GM19395 (cell line): Measurements from ENCODE around the gene CACNA2D2.

ENCODE experiments used
- ATAC-seq: cut with Tn5 transposase; IDR thresholded peaks from one replicate; pipeline ENCODE4 v1.9.1; 2021; ENCODE audit warnings: mild to moderate bottlenecking, moderate library complexity; ENCODE audit not compliant: unreplicated experiment

The CACNA2D2 gene

GRCh38 chr3:50334339-50335075 lies 168.9 kb downstream of the CACNA2D2 start:
- ATAC-seq = no peak

DNA sequence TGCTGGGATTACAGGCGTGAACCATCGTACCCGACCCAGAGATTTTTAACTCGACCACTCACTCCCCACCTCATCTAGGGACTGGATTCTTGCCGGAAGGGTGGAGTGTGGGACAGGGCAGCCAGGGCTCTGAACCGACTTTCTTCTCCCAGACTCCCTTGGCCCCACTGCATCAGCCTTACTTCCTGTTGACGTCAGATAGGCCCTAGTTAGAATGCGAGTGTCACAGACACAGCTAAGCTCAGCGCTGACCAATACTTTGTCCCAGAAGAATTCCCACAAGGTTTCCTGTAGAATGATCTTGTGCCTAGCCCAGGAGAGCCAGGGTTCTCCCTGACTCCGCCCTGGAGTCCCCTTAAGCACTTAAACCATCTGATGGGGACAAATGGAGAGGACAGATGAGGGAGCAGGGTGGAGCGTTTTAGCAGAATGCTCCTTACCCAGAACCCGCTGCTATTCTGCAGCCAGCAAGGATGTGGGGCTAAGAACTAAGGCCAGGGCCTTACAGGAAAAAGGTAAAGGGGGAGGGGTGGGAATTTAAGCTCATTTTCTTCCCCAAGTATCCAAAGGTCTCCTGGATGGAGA lies 169.6 kb downstream of the CACNA2D2 start:
- ATAC-seq = no peak

DNA sequence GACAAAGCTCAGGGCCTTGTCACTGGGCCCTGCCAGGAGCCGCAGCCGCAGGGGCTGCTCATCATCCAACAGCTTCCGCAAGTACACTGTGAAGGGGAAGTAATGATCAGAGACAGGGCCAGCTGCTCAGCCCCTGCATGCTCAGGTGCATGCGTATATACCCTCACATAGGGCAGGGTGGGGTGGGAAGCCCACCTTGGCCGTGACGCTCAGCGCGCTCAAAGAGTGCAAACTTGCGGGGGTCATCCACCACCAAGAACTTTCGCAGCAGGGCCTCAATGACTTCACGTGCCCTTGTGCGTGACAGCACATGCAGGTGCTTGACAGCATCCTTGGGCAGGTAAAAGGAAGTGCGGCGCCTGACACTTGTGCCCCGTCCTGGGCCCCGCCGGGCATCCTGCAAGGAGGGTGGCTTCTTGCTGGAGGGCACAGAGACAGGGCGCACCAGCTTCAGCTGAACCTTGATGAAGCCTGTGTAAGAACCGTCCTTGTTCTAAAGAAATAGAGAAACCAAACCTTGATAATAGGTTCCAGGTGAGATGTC lies 172.0 kb downstream of the CACNA2D2 start:
- no peak for ATAC-seq

GRCh38 chr3:50330330-50330729 lies 173.1 kb downstream of the CACNA2D2 start:
- ATAC-seq = no peak

DNA sequence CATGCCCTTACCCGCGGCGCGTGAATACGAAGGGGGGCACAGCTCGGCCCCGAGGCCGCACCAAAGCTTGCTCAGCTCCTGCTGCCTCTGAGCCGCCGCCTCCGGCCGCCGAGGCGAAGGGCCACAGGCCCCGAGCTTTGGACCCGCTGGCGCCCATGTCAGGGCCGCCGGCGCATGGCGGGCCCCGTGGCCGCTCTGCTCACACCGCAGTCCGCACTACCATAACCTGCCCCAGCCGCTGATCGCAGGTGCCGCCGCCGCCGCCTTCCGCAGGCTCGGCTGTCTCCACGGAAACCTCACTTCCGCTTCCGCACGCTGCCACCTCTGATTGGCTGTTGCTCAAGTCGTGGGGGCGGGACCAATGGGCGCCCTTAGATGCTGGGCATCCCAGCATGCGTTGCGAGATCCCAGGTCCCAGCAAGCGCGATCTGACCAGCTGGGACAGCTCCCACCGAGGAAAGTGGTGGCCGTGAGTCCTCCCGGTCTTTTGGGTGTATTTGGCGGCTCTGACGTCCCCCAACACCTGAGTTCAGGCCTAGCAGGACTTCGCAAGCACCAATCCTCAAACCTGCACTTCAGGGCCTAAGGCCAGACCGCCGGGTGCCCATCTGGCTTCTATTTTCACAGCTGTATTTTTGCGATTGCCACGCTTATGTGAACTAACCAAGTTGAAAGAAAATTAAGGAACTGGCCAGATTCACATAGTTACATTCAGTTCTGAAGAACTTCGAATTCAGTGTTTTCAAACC lies 175.3 kb downstream of the CACNA2D2 start, which contains the start of gene TUSC2:
TUSC2 (minus strand) TSS at position 281 of the 749 bp plus-strand sequence; CDS start at position 157, 124 bp downstream.
- ATAC-seq = peak; percentile 80

- ATAC-seq = no peak
Observed at GRCh38 chr3:50327129-50327528, 176.3 kb downstream of the CACNA2D2 start.

DNA sequence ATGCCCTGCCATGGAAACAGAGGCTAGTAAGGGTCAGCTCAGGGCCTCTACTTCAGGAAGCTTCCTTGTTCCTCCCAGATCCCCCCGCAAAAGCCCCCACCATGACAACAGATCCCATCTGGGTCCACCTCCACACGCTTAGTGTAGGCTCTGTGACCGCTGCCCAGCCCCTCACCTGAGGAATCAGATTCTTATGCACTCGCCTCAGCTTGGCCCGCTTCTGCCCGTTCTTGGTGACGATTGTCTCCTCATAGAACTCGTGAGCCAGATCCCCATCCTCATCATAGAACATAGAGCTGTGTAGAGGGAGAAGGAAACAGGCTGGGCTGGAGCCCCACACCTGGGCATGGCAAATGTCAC lies 177.3 kb downstream of the CACNA2D2 start:
- no peak for ATAC-seq

DNA sequence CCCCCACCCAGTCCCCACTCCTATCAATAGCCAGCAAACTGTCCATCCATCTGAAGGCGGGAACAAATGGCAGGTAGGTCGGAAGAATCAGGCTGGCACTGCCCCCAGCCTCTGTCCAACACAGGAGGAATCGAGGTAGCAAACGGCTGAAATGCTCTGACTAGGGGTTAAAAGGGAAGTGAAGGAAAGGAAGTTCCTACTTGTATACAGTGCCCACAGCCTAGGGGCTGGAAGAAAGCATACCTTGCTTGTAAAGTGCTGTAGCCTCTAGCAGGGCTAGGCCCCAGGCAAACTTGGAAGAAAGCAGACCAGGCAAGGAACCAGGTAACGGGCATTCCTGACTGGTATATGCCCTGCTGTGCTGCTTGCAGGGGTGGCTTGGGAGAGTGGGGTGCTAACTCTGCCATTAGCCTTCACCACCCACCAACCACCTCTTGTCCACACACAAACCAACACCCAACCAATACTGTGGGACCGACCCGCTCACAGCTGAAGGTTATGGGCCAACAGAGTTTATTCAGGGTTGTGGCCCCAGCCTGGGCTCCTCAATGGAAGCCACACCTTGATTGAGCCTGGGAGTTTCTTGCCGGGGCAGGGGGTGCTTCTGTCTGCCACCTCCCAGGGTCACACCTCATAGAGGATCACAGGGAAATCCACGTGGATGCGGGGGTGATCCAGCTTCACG lies 177.8 kb downstream of the CACNA2D2 start:
- no peak for ATAC-seq

DNA sequence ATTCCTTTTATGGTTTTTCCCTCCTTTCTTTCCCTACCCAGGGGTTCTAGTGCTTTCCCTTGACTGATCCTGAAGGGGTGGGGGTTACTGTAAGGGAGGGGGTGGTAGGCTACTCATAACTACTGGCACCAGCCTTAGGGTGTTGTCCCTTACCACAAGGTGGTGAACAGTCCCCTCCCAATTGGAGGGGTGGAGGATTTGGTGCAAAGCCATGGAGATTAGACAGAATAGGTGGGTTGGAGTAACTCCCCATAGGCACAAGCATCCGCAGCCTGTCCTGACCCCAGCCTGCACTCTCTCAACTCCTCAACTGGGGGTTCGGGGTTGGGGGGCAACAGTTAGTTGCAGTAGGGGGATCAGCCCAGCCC lies 178.3 kb downstream of the CACNA2D2 start:
- no peak for ATAC-seq

DNA sequence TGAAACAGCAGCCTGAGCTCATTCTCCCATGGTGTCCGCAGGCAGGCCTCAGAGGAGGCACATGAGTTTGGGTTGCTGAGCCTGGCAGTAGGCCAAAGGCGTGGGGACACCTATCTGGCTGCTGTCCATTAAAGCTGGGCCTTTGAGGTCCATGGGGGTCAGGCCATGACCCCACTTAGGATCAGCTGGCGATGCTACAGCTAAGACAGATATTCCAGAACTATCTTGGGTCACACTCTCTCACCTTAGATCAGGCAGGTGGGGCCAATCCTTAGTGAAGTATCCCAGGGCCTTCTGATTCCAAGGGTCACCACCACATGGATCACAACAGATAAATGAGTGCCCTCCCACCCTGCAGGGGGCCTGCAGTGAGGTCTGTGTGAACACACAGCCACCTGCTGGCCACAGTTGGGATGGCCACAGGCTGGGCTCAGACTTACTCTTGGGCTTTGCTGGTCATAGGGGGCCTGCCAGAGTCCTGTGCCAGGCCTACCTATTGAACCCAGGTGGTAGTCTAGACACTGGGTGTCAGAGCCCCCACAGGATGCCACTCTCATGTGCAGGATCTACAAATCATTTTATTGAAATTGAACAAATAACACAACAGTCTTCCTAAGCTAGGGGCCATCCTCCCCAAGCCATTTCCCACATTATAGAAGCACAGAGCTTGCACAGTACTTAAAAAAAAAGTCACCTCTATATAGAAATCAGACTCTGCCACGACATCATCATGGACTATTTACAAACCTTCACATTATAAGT lies 178.9 kb downstream of the CACNA2D2 start:
- no peak for ATAC-seq

DNA sequence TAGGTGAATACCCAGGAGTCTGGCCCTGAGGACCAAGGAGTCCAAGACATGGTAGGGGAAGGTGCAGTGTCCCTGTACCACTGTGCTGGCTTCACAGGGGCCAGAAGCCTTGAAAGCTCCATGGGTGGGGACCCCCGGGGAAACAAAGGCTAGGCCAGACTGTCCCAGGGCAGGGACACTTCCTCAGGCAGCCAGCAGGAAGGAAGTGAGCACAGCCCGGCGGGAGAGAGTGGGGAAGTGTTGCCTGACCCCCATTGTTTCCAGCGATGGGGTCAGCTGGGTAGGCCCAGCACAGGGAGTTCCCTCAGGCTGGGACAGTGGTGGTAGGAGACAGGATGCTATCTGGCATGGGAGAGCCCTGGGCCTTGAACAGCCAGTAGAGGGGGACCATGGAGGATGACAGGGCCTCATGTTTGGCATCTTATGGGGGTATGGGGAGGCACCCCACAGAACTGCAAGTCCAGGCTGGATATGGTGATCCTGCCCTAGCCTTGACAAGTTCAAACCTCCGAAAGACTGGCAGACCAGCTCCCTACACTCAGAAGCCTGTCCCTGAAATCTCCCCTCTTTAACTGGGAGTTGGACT lies 179.7 kb downstream of the CACNA2D2 start:
- ATAC-seq = no peak

- no peak for ATAC-seq
Observed at GRCh38 chr3:50323092-50323600, 180.3 kb downstream of the CACNA2D2 start.

DNA sequence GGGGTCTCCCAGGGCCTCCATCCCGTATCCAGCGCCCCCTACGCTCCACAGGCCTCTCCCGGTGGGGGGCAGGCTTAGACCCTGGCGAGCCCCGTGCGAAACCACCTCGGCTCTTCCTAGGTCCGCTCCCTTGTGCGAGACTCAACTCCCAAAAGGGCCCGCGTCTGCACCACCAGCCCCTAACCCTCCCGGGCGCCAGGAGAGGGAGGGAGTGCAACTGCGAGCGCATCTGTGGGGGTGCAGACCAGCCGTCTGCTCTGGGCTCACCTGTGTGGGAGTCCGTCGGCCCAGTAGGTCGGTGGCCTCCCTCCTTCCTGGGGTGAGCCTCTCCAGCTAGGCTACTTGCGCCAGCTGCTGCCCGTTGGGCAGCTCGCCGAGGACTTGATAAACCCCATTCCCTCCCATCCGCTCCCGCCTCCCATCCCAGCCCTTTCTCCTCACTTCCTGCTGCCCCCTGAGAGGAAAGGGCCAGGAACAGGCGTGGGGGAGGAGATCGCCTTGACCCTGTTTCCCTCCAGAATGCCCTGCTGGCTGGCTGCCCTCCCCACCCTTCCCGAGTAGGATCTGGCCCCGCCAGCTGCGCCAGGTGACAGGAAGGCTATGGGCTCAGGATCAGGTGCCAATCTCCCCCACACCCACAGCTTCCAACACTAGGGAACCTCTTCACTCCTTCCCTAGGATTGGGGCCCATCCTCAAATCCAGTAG lies 180.9 kb downstream of the CACNA2D2 start, which contains the start of gene HYAL2:
HYAL2 (minus strand) TSS at position 360 of the 706 bp plus-strand sequence. CDS start 2,256 bp downstream, outside the sequence.
- no peak for ATAC-seq

- no peak for ATAC-seq
Observed at GRCh38 chr3:50322115-50322385, 181.4 kb downstream of the CACNA2D2 start.

DNA sequence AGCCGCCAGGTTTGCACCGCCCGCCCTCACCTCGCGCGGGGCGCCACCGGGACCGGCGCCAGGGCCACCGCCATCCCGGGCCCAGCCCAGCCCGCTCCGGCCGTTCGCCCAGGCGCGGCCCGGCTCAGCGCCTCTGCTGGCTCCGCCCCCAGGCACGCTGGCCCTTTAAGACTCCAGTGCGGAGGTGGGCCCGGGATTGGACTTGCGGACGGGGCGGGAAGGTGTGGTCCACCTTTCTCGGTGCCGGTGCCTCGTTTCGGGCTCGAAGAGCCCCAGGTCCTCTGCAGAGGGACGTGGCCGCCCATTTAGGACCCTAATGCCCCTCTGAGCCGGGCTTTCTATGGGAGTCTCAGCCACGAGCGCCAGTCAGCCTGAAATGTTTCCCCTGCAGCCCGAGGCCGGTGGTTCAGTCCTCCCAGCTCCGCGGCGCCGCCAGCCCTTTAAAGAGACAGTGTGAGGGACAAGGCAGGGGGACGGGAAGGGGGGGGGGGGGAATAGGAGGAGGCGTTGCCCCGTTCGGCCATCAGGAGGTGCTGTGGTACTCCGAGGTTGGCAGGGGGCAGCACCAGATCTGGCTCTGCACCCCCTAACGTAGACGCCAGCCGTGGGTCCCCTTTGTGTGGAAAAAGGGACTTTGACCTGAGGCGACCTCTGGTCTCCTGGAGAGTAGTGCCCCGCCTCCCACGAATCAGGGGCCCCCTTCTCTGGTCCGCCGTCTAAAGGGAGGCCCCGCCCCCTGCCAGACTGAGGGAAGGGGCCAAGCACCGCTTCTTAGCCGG lies 181.9 kb downstream of the CACNA2D2 start:
- ATAC-seq = peak; percentile 82

- peak; percentile 55 for ATAC-seq
Observed at GRCh38 chr3:50320853-50321335, 182.5 kb downstream of the CACNA2D2 start.

GRCh38 chr3:50319894-50320625 lies 183.4 kb downstream of the CACNA2D2 start:
- no peak for ATAC-seq
